Astrocyte of the spinal cord (primary cell): ENCODE measurements around the gene TMEM200A.

Source experiments
- DNase-seq: peaks from one replicate; pipeline ENCODE4 v3.0.0; 2011; ENCODE audit warnings: low read depth, low spot score
- H3K4me3 ChIP-seq: 2 replicates; pipeline ENCODE4 v1.5.1; 2011; ENCODE audit warnings: low read depth, mild to moderate bottlenecking, low read length, moderate library complexity
- CTCF ChIP-seq: IDR thresholded peaks from 2 replicates; pipeline ENCODE4 v1.5.1; 2012; ENCODE audit warnings: low read depth, mild to moderate bottlenecking, low read length, inconsistent platforms
- in situ Hi-C: cut with HindIII; loops from 2 replicates; pipeline ENCODE4 v1.10.0; 2017; ENCODE audit warnings: low sequenced_read_pairs

TMEM200A gene

GRCh38 chr6:130394246-130394645 lies 28.4 kb downstream of the TMEM200A start:
- in situ Hi-C loops: no loop called here
- H3K4me3 ChIP-seq: no peak overlapping the region
- no peak for TF ChIP-seq CTCF
- no peak for DNase-seq

- TF ChIP-seq CTCF: no peak
- in situ Hi-C loops: no loop called here
- no peak for DNase-seq
These were observed 29.3 kb downstream of the TMEM200A start for GRCh38 chr6:130395164-130395563.

GRCh38 chr6:130396722-130397121 lies 30.9 kb downstream of the TMEM200A start:
- H3K4me3 ChIP-seq: no peak overlapping the region
- in situ Hi-C loops: no loop called here
- no peak for TF ChIP-seq CTCF
- DNase-seq: no peak

More at GRCh38 chr6:130395164-130395563, 29.3 kb downstream of the TMEM200A start:
- no peak overlapping the region for H3K4me3 ChIP-seq

GRCh38 chr6:130405549-130405948 lies 39.7 kb downstream of the TMEM200A start:
- DNase-seq: no peak
- no peak overlapping the region for H3K4me3 ChIP-seq
- in situ Hi-C loops: no loop called here
- no peak for TF ChIP-seq CTCF

GRCh38 chr6:130407032-130407431 lies 41.2 kb downstream of the TMEM200A start:
- TF ChIP-seq CTCF: no peak
- in situ Hi-C loops: no loop called here
- no peak overlapping the region for H3K4me3 ChIP-seq
- no peak for DNase-seq

- in situ Hi-C loops: no loop called here
- DNase-seq: no peak
These were observed 43.7 kb downstream of the TMEM200A start for GRCh38 chr6:130409418-130410100.

More at GRCh38 chr6:130409418-130410100, 43.7 kb downstream of the TMEM200A start:
- TF ChIP-seq CTCF: no peak
- H3K4me3 ChIP-seq: no peak overlapping the region
